Measurements from ENCODE around the gene OCA2.
"Not testable (repeated sequence)": the region's sequence is repeated elsewhere in the genome, so short reads cannot be mapped to it uniquely, and the experiment has no call there.

OCA2 gene

GRCh38 chr15:27993544-27993943, 105.6 kb downstream of the OCA2 start:
- DNase-seq = no peak

GRCh38 chr15:27990521-27991515, 108.3 kb downstream of the OCA2 start:
- no peak for DNase-seq

- DNase-seq = no peak
Observed at GRCh38 chr15:27989838-27990237, 109.3 kb downstream of the OCA2 start.

GRCh38 chr15:27989427-27989826, 109.7 kb downstream of the OCA2 start:
- DNase-seq = no peak

GRCh38 chr15:27985099-27985498, 114.0 kb downstream of the OCA2 start:
- no peak for DNase-seq

- no peak for DNase-seq
Observed at GRCh38 chr15:27983496-27983895, 115.6 kb downstream of the OCA2 start.

GRCh38 chr15:27977696-27978095, 121.4 kb downstream of the OCA2 start:
- no peak for DNase-seq

- DNase-seq = no peak
Observed at GRCh38 chr15:27973886-27974285, 125.2 kb downstream of the OCA2 start.

- DNase-seq = no peak
Observed at GRCh38 chr15:27970661-27971392, 128.3 kb downstream of the OCA2 start.

- no peak for DNase-seq
Observed at GRCh38 chr15:27967541-27967940, 131.6 kb downstream of the OCA2 start.

GRCh38 chr15:27965546-27965945, 133.6 kb downstream of the OCA2 start:
- no peak for DNase-seq

- no peak for DNase-seq
Observed at GRCh38 chr15:27961801-27962200, 137.3 kb downstream of the OCA2 start.

GRCh38 chr15:27958911-27959578, 140.1 kb downstream of the OCA2 start:
- no peak for DNase-seq

- DNase-seq = no peak
Observed at GRCh38 chr15:27956285-27956684, 142.8 kb downstream of the OCA2 start.

GRCh38 chr15:27955087-27955486, 144.0 kb downstream of the OCA2 start:
- no peak for DNase-seq

- not testable (repeated sequence) for DNase-seq
Observed at GRCh38 chr15:27952593-27952992, 146.5 kb downstream of the OCA2 start.

GRCh38 chr15:27951191-27951890, 147.8 kb downstream of the OCA2 start:
- no peak for DNase-seq

- no peak for DNase-seq
Observed at GRCh38 chr15:27949089-27949488, 150.0 kb downstream of the OCA2 start.

GRCh38 chr15:27939246-27939645, 159.9 kb downstream of the OCA2 start:
- no peak for DNase-seq

- DNase-seq = no peak
Observed at GRCh38 chr15:27937851-27938250, 161.3 kb downstream of the OCA2 start.

- DNase-seq = no peak
Observed at GRCh38 chr15:27936164-27936563, 163.0 kb downstream of the OCA2 start.

GRCh38 chr15:27935328-27935727, 163.8 kb downstream of the OCA2 start:
- DNase-seq = no peak

- no peak for DNase-seq
Observed at GRCh38 chr15:27934782-27935181, 164.3 kb downstream of the OCA2 start.

All from KG1 (cell line).